B cell (primary cell): Measurements from ENCODE around the gene USP12. TPM values are rescaled to one million over a fixed set of nuclear protein-coding genes. Genes with fewer than 3 reads are reported as not detected.

Source experiments
- ATAC-seq: fragments of 200-7000 bp; cut with Tn5 transposase; one replicate; pipeline ENCODE4 v1.10.0; 2021; ENCODE audit warnings: low read depth, mild to moderate bottlenecking, moderate number of reproducible peaks, moderate library complexity
- CTCF ChIA-PET: fragments of 350-600 bp; sonication (Branson Sonifier 250); formaldehyde crosslinking; loops from one replicate; lab custom pipeline; 2021; ENCODE audit warnings: antibody characterized with exemption, inconsistent platforms; lab: Charles Lee
- POLR2A ChIA-PET: fragments of 350-600 bp; sonication (Branson Sonifier 250); formaldehyde crosslinking; loops from one replicate; lab custom pipeline; 2021; ENCODE audit warnings: antibody characterized with exemption; lab: Charles Lee
- DNase-seq: peaks from one replicate; pipeline ENCODE4 v3.0.0; 2013
- H2AFZ ChIP-seq: 2 replicates; pipeline ENCODE4 v1.6.1; 2012; ENCODE audit warnings: mild to moderate bottlenecking, low read depth, low read length; ENCODE audit not compliant: insufficient read depth, poor library complexity, severe bottlenecking
- H3K27ac ChIP-seq, 2 donors: 1 replicate in 1 of 2; 2 replicates in 1 of 2; pipeline ENCODE4 v1.5.1; 2012 to 2013; ENCODE audit warnings: low read length in 2 of 2, mild to moderate bottlenecking in 2 of 2, moderate library complexity in 1 of 2
- H3K27me3 ChIP-seq, 4 experiments: fragments of 200-600 bp in 1 of 4; sonication (generic) in 1 of 4; replicated peaks in 1 of 4; 1 replicate in 2 of 4; 2 replicates in 2 of 4; pipeline versions ENCODE4 v1.6.1 to v1.7.0; 2013 to 2016; ENCODE audit warnings: low read length in 3 of 4, mild to moderate bottlenecking in 2 of 4, mixed read lengths in 1 of 4, moderate library complexity in 1 of 4; ENCODE audit not compliant: insufficient read depth in 4 of 4, control insufficient read depth in 3 of 4; ENCODE audit errors: control extremely low read depth in 1 of 4
- H3K36me3 ChIP-seq, 2 experiments: replicated peaks in 1 of 2; 1 replicate in 1 of 2; 2 replicates in 1 of 2; pipeline versions ENCODE4 v1.6.1 to v1.7.1; 2013; ENCODE audit warnings: low read length in 1 of 2; ENCODE audit not compliant: insufficient read depth in 2 of 2, control insufficient read depth in 1 of 2; ENCODE audit errors: control extremely low read depth in 1 of 2, extremely low read depth in 1 of 2
- H3K4me1 ChIP-seq, 2 donors: fragments of 200-600 bp in 1 of 2; sonication (generic) in 1 of 2; 1 replicate in 1 of 2; 2 replicates in 1 of 2; pipeline versions ENCODE4 v1.5.1 to v1.6.1; 2013 to 2017; ENCODE audit warnings: low read length in 2 of 2; ENCODE audit not compliant: control insufficient read depth in 2 of 2, insufficient read depth in 2 of 2
- H3K4me2 ChIP-seq: replicated peaks from 2 replicates; pipeline ENCODE3; 2012; ENCODE audit warnings: mild to moderate bottlenecking, low read depth, low read length; ENCODE audit not compliant: poor library complexity, severe bottlenecking
- H3K4me3 ChIP-seq, 5 experiments: fragments of 200-600 bp in 1 of 5; sonication (generic) in 1 of 5; 1 replicate in 3 of 5; 2 replicates in 2 of 5; pipeline versions ENCODE4 v1.5.1 to v1.7.0; 2011 to 2016; ENCODE audit warnings: low read length in 4 of 5, mild to moderate bottlenecking in 4 of 5, low read depth in 2 of 5, control low read depth in 1 of 5, moderate library complexity in 1 of 5; ENCODE audit not compliant: insufficient read depth in 1 of 5; ENCODE audit errors: control extremely low read depth in 1 of 5, extremely low read depth in 1 of 5
- H3K79me2 ChIP-seq: fragments of 200-600 bp; sonication (generic); one replicate; pipeline ENCODE4 v1.6.0; 2016; ENCODE audit warnings: low read length; ENCODE audit not compliant: control insufficient read depth, insufficient read depth
- H3K9ac ChIP-seq: fragments of 200-600 bp; sonication (generic); 2 replicates; pipeline ENCODE4 v1.6.1; 2017; ENCODE audit warnings: mild to moderate bottlenecking, low read length, moderate library complexity
- H3K9me3 ChIP-seq, 3 donors: one replicate each; pipeline versions ENCODE4 v1.6.1 to v1.7.1; 2013; ENCODE audit warnings: low read length in 2 of 3; ENCODE audit not compliant: control insufficient read depth in 2 of 3, insufficient read depth in 1 of 3; ENCODE audit errors: control extremely low read depth in 1 of 3
- H4K20me1 ChIP-seq: 2 replicates; pipeline ENCODE4 v1.6.0; 2012; ENCODE audit warnings: mild to moderate bottlenecking, low read length; ENCODE audit not compliant: insufficient read depth, control insufficient read depth, poor library complexity, severe bottlenecking
- H3K27ac Mint-ChIP-seq: one replicate; pipeline ENCODE4 v1.8.0; 2021; ENCODE audit warnings: mixed read lengths
- H3K27me3 Mint-ChIP-seq: one replicate; pipeline ENCODE4 v1.8.0; 2021; ENCODE audit warnings: mixed read lengths
- H3K4me1 Mint-ChIP-seq: one replicate; pipeline ENCODE4 v1.8.0; 2021; ENCODE audit warnings: mixed read lengths
- H3K4me3 Mint-ChIP-seq: one replicate; pipeline ENCODE4 v1.8.0; 2021; ENCODE audit warnings: mixed read lengths
- H3K9me3 Mint-ChIP-seq: one replicate; pipeline ENCODE4 v1.8.0; 2022; ENCODE audit warnings: mixed read lengths; ENCODE audit not compliant: insufficient read depth
- CTCF ChIP-seq: fragments of 200-600 bp; IDR thresholded peaks from one replicate; pipeline ENCODE4 v1.8.0; 2022; ENCODE audit warnings: antibody characterized with exemption, mild to moderate bottlenecking
- EZH2 ChIP-seq: IDR thresholded peaks from 2 replicates; pipeline ENCODE4 v1.6.1; 2012; ENCODE audit warnings: borderline replicate concordance, low read depth, mild to moderate bottlenecking, moderate library complexity, low read length; ENCODE audit not compliant: insufficient read depth, poor library complexity, severe bottlenecking
- WGBS: methylation state at CpG from one replicate; pipeline ENCODE4 v1.1.5; 2013; ENCODE audit warnings: missing lambda C conversion rate; ENCODE audit not compliant: insufficient coverage; 5-methylcytosine and 5-hydroxymethylcytosine counted together
- intact Hi-C: fragments of 100-400 bp; cut with micrococcal nuclease; formaldehyde crosslinking; loops from one replicate; pipeline ENCODE4 v1.10.0; 2022
- polyA plus RNA-seq: library from polyadenylated mRNA; depleted of rRNA; stranded (reverse); fragments of >200 nt; gene quantifications from 2 replicates; pipeline ENCODE4 v1.2.3, GENCODE V29; 2012
- total RNA-seq, 2 donors: library from RNA; stranded (reverse); fragments of 120-200 nt in 1 of 2; gene quantifications; 1 replicate in 1 of 2; 2 replicates in 1 of 2; pipeline versions ENCODE4 v1.2.3 to v1.2.4, GENCODE V29; 2013 to 2022

Gene USP12
- total and polyA plus RNA-seq, 2 donors (not counting 1 experiment from before 2014, with no cell fraction given) = 21.7 to 46.3 TPM

- no peak for TF ChIP-seq EZH2
- no peak for TF ChIP-seq CTCF
- intact Hi-C loops = no loop called here
- H3K27ac Mint-ChIP-seq = no peak overlapping the region
These were observed 89.5 kb downstream of the USP12 start for GRCh38 chr13:27081893-27082679.

More at GRCh38 chr13:27081893-27082679, 89.5 kb downstream of the USP12 start:
- no peak overlapping the region for H3K9ac ChIP-seq
- WGBS = no CpG with 5 or more reads among the region's 4 CpGs
- DNase-seq (no peak), ATAC-seq (no peak)
- H3K4me1 Mint-ChIP-seq = peaks cover 2% of the 10 kb centered on the region
- H3K27me3 ChIP-seq = no peaks in the 10 kb centered on the region
- no peaks in the 10 kb centered on the region for H3K27me3 Mint-ChIP-seq
- no peaks in the 10 kb centered on the region for H4K20me1 ChIP-seq
- no peak overlapping the region for H3K4me3 ChIP-seq
- H3K4me2 ChIP-seq = no peak overlapping the region
- no peak overlapping the region for H3K27ac ChIP-seq
- H3K4me1 ChIP-seq = no peaks in the 10 kb centered on the region
- H3K4me3 Mint-ChIP-seq = no peak overlapping the region
- H3K36me3 ChIP-seq = peaks cover 14 to 17% of the 10 kb centered on the region in 2 experiments
- no peaks in the 10 kb centered on the region for H3K79me2 ChIP-seq
- H3K9me3 Mint-ChIP-seq = no peaks in the 10 kb centered on the region
- CTCF ChIA-PET = interaction anchor here (1.5 kb wide), 1 partner anchor 97 kb away, joined by 4 read pairs; no protein-coding TSS in a partner anchor
- no peak overlapping the region for H2AFZ ChIP-seq
- H3K9me3 ChIP-seq = no peaks in the 10 kb centered on the region
- POLR2A ChIA-PET = no interaction called here
